GM18951 (cell line): Measurements from ENCODE around the gene PLET1.

Experiments
- POLR2A ChIP-seq: IDR thresholded peaks from 4 replicates; pipeline ENCODE4 v1.6.1; 2011; ENCODE audit warnings: mild to moderate bottlenecking; ENCODE audit not compliant: insufficient read length, insufficient read depth; ENCODE audit errors: extremely low read depth
- in situ Hi-C: fragments of 300-500 bp; cut with MboI; formaldehyde crosslinking; loops from one replicate; pipeline ENCODE4 v1.12.0; 2022; ENCODE audit warnings: low sequenced_read_pairs, mixed read lengths, inconsistent platforms; ENCODE audit not compliant: unreplicated experiment

The PLET1 gene

GRCh38 chr11:112274007-112274783 is 13.5 kb upstream of the PLET1 start:
- in situ Hi-C loops, result no loop called here
- no peak for TF ChIP-seq POLR2A

DNA sequence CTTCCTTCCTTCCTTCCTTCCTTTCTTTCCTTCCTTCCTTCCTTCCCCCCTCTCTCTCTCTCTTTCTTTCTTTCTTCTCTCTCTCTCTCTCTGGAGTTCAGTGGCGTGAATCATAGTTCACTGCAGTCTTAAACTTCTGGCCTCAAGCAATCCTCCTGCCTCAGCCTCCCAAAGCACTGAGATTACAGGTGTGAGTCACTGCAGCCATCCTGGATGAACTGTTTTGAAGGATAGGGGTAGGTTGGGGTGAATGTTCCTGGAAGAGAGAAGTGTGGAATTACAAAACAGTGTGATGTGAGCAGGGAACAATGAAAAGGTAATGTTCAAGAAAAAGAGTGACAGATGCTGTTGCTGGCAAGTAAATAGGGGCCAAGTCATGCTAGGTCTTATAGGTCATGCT is 12.4 kb upstream of the PLET1 start:
- in situ Hi-C loops, result no loop called here
- TF ChIP-seq POLR2A, result no peak

DNA sequence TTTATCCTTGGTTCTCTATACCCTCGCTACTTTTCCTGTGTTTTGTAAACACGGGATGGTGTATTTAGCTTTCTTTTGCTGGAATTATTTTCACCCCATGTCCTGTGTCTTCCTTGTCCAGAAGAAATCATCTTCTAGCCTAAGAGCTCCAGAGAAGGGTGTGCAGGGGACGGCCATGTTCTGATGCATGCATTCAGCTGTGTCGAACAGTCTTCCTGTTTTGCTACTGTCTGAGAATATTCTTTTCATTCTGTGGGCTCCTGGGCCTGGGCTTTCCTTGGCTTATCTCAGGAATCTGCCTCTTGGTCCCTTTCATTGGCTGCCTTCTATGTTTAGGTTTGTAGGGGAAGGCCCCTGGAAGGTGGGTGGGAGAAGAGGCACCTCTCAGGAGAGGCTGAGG is 10.6 kb upstream of the PLET1 start:
- in situ Hi-C loops, result no loop called here
- TF ChIP-seq POLR2A, result no peak

DNA sequence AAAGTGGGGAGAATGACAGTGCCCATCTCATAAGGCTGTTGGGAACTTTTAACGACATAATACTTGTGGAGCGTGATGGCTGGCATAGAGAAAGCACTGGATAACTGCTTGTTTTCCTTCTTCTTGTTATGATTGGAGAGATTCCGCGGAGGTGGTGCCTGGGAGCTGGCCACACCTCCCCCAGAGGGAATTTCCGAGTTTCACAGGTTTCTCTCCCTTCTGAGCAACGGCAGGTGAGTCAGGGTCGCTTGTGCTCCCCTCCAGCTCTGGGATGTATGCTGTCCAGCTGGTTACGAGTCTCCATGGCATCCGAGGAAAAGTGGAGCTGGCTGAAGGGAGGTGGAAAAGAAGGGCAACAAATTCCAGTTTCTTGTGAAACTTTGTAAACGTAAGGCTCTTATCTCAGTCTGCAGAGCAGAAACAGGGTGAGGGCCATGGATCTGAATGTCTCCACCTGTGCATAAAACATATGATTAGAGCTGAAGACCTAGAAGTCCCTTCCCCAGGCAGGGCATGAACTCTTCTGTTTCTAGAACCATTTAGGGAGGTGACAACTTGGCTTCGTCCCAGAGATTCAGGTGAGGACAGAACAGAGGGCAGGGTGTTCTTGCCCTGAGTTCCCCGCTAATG is 10.0 kb upstream of the PLET1 start:
- in situ Hi-C loops, result no loop called here
- no peak for TF ChIP-seq POLR2A

GRCh38 chr11:112269139-112269538 is 8.5 kb upstream of the PLET1 start:
- in situ Hi-C loops, result no loop called here
- no peak for TF ChIP-seq POLR2A

- in situ Hi-C loops, result no loop called here
- no peak for TF ChIP-seq POLR2A
Observed at GRCh38 chr11:112268406-112268805, 7.7 kb upstream of the PLET1 start.

DNA sequence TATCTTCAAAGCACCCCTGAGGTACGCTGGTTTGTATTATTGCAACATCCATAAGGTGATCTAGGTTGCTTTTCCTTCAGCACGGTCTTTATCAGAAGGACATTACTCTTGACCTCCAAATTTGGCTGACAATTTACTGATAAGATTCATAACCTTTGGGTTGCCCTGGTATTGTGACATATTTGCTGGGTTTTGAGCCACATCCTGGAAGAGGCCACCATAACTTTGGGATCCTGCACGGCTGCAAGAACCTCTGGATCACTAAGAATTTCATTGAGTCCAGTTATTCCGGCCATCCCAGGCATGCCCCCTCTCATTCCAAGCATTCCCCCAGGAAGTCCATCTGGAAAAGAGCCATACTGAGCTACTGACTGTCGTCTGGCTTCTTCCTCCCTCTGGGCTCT is 6.5 kb upstream of the PLET1 start:
- TF ChIP-seq POLR2A, result no peak
- in situ Hi-C loops, result no loop called here

GRCh38 chr11:112266410-112266778 is 5.7 kb upstream of the PLET1 start:
- no peak for TF ChIP-seq POLR2A
- in situ Hi-C loops, result no loop called here

DNA sequence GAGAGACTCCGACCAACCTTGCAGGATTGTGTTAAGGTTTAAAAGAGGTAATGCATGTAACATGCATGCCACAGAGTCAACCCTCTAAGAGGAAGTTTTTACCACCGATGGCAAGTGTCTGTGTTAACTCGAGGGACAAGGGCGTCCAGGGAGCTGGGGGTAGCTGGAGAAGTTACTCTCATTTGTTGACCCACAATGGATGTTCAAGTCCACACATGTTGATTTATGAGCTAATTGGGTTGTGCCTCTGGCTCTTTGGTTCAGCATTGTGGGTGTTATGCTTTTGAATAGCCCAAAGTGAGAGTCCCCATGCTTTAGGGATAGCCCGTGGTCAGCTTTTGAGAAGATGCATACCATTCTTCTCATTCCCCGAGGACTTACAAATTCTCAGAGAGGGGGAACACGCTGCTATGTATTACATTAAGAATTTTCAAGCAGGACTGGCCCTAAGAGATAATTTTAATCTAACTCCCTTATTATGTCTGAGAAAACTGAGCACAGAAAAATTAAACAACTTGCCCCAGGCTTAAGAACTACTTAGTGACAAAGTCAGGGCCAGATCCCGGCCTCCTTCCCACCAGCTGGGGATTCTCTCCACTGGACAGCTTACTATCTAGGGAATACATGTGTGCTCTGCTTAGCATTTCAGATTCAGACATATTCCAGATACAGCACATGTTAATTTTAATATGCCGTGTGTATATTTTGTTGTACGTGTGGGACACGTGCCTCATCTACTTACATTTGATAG is 5.2 kb upstream of the PLET1 start:
- TF ChIP-seq POLR2A, result no peak
- in situ Hi-C loops, result no loop called here

- in situ Hi-C loops, result no loop called here
- TF ChIP-seq POLR2A, result no peak
Observed at GRCh38 chr11:112255067-112255720, 5.5 kb downstream of the PLET1 start.

DNA sequence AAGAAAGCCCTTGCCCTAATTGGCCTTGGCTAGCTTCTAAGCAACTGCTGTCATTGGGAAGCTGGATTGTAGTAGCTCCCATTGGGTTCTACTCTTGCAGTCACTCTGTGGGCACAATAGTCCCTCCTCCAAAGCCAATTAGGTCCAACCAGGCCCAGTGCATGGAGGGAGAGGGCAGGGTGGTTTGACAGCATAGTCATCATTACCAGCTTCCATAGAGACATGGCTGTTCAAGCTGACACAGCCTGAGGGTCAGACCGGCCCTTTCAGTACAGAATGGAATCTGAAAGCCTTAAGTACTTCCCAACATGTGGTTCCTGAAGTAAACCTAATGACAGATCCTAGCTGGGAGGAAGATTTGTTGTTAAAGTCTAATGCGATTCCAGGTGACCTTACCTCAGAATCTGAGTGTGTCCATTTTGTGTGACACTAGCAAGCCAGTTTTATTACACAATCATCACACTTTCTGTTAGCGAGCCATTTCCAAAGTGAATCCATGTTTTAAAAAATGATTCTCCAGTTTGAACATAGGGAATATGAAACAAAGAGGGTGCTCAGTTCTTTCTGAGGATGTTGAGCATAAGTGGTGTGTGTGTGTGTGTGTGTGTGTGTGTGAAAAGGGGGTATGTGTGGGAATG is 6.9 kb downstream of the PLET1 start:
- no peak for TF ChIP-seq POLR2A
- in situ Hi-C loops, result no loop called here

- in situ Hi-C loops, result no loop called here
Observed at GRCh38 chr11:112249871-112250610, 10.6 kb downstream of the PLET1 start.

More at GRCh38 chr11:112249871-112250610, 10.6 kb downstream of the PLET1 start:
- TF ChIP-seq POLR2A, result no peak
